Osteocyte (in vitro differentiated cells): ENCODE measurements around the gene SYNRG. TPM values are rescaled to one million over a fixed set of nuclear protein-coding genes. Genes with fewer than 3 reads are reported as not detected.

ENCODE experiments used
- DNase-seq: peaks from one replicate; pipeline ENCODE4 v3.0.0; 2021; ENCODE audit warnings: mixed read lengths; ENCODE audit not compliant: unreplicated experiment; ENCODE audit errors: extremely low spot score
- H3K27ac Mint-ChIP-seq: one replicate; pipeline ENCODE4 v1.8.0; 2021; ENCODE audit warnings: mild to moderate bottlenecking, mixed read lengths; ENCODE audit not compliant: unreplicated experiment
- H3K27me3 Mint-ChIP-seq: one replicate; pipeline ENCODE4 v1.8.0; 2021; ENCODE audit warnings: mixed read lengths; ENCODE audit not compliant: unreplicated experiment
- H3K36me3 Mint-ChIP-seq: one replicate; pipeline ENCODE4 v1.8.0; 2021; ENCODE audit warnings: mixed read lengths; ENCODE audit not compliant: unreplicated experiment
- H3K4me1 Mint-ChIP-seq: one replicate; pipeline ENCODE4 v1.8.0; 2021; ENCODE audit warnings: mixed read lengths; ENCODE audit not compliant: unreplicated experiment
- H3K4me3 Mint-ChIP-seq: one replicate; pipeline ENCODE4 v1.8.0; 2021; ENCODE audit warnings: mild to moderate bottlenecking, moderate library complexity, mixed read lengths; ENCODE audit not compliant: unreplicated experiment
- H3K9me3 Mint-ChIP-seq: one replicate; pipeline ENCODE4 v1.8.0; 2021; ENCODE audit warnings: mixed read lengths; ENCODE audit not compliant: unreplicated experiment
- total RNA-seq: library from RNA; stranded (reverse); gene quantifications from 2 replicates; pipeline ENCODE4 v1.2.1, GENCODE V29; 2021
- TF ChIP-seq, protein P1 (sequence below): fragments of 200-600 bp; sonication (generic); IDR thresholded peaks from 2 replicates; pipeline ENCODE4 v1.5.0; 2021; ENCODE audit warnings: antibody characterized with exemption, mild to moderate bottlenecking, moderate library complexity

Gene SYNRG
- total RNA-seq, 1 donor from 2014 or later = 51.9 TPM

DNA sequence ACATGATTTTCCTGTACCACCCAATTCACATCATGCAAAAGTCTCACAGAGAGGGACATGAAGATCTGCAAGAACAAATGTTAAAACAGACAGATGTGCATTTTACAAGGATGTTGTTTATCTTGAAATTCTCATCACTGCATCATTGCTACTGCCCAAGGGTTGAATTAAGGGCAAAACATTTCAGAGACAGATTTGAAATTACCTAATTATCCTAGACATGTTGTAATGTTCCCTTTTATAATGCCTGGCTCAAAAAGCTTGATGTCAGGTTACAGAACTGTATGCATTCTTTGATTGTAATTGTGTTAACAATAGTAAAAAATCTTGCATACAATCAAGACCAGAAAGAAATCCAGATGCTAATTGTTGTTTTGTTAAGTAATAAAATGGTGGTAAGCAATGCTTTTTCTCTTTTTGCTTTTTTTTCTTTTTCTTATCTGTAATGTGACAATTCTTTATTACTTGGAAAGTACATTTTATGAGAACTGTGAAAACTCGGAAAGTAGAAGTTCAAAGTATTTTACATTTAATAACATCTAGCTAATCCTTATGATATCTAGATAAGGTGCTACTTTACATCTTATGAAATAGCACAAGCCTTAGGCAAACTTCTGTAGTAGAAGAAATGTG, 123.2 kb downstream of the SYNRG start:
- H3K27ac Mint-ChIP-seq = no peak overlapping the region
- no peaks in the 10 kb centered on the region for H3K36me3 Mint-ChIP-seq
- H3K27me3 Mint-ChIP-seq = no peaks in the 10 kb centered on the region
- DNase-seq = no peak
- TF ChIP-seq, protein P1, sequence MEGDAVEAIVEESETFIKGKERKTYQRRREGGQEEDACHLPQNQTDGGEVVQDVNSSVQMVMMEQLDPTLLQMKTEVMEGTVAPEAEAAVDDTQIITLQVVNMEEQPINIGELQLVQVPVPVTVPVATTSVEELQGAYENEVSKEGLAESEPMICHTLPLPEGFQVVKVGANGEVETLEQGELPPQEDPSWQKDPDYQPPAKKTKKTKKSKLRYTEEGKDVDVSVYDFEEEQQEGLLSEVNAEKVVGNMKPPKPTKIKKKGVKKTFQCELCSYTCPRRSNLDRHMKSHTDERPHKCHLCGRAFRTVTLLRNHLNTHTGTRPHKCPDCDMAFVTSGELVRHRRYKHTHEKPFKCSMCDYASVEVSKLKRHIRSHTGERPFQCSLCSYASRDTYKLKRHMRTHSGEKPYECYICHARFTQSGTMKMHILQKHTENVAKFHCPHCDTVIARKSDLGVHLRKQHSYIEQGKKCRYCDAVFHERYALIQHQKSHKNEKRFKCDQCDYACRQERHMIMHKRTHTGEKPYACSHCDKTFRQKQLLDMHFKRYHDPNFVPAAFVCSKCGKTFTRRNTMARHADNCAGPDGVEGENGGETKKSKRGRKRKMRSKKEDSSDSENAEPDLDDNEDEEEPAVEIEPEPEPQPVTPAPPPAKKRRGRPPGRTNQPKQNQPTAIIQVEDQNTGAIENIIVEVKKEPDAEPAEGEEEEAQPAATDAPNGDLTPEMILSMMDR = no peak
- H3K4me3 Mint-ChIP-seq = no peak overlapping the region
- H3K4me1 Mint-ChIP-seq = peaks cover 40% of the 10 kb centered on the region
- no peaks in the 10 kb centered on the region for H3K9me3 Mint-ChIP-seq

DNA sequence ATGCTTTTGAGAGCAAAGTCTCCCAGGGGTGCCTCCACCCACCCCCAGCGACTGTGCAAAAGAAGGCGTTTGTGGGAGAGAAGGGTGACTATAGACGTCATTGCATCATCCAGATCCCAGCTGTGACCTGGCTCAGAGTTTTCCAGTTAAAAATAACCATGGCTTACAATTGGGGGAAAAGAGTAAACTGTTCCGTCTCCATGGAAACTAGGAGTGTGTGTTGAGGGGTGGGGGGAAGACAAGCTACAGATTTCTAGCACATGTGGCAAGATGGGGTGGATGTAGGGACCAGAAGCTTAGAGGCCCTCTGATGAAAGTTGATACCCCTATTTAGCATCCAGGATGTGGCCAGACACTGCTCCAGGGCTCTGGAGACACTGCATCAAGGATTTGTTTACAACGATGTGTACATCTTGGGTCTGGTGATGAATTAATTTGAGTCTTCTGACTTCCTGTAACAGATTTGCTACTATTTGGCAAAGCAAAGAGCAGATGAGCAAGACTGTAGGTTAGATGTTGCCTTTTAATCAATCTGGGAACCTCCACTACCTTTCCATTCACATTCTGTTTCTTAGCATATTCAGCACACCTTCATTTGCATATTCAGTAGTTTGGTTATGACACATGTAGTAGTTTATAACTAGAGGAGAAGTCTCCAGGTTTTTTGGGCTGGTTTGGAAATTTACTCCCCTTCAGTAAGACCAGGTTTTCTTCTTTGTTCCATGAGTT, 125.7 kb downstream of the SYNRG start:
- peak overlapping the region; percentile 70 for H3K27ac Mint-ChIP-seq
- TF ChIP-seq, protein P1 = no peak
- no peaks in the 10 kb centered on the region for H3K9me3 Mint-ChIP-seq
- no peak overlapping the region for H3K4me3 Mint-ChIP-seq
- no peak for DNase-seq
- no peaks in the 10 kb centered on the region for H3K27me3 Mint-ChIP-seq
- H3K36me3 Mint-ChIP-seq = peaks cover 14% of the 10 kb centered on the region
- peaks cover 25% of the 10 kb centered on the region for H3K4me1 Mint-ChIP-seq

DNA sequence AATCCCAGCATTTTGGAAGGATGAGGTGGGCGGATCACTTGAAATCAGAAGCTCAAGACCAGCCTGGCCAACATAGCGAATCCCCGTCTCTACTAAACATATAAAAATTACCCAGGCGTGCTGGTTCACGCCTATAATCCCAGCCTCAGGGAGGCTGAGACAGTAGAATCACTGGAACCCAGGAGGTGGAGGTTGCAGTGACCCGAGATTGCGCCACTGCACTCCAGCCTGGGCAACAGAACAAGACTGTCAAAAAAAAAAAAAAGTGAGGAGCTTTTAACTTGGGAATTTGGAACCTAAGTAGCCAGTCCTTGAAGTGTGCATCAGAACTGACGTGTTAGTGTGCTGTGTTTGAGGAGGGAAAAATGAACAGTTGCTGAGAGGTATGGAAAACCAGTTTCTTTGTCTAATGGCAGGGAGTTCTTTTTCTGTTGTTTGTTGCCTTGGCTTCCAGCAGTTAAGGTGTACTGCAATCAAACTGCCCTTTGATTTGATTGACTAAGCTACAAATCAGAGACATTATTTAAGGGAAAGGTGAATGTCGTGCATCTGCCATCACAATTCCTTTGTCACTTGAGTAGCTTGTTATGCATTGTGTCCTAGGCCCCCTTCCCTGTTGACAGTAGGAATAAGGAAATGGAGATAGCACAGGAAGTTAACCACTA, 128.1 kb downstream of the SYNRG start:
- TF ChIP-seq, protein P1 = no peak
- H3K4me1 Mint-ChIP-seq = peaks cover 27% of the 10 kb centered on the region
- no peaks in the 10 kb centered on the region for H3K27me3 Mint-ChIP-seq
- no peaks in the 10 kb centered on the region for H3K9me3 Mint-ChIP-seq
- H3K27ac Mint-ChIP-seq = no peak overlapping the region
- no peak overlapping the region for H3K4me3 Mint-ChIP-seq
- H3K36me3 Mint-ChIP-seq = peaks cover 26% of the 10 kb centered on the region
- DNase-seq = no peak

DNA sequence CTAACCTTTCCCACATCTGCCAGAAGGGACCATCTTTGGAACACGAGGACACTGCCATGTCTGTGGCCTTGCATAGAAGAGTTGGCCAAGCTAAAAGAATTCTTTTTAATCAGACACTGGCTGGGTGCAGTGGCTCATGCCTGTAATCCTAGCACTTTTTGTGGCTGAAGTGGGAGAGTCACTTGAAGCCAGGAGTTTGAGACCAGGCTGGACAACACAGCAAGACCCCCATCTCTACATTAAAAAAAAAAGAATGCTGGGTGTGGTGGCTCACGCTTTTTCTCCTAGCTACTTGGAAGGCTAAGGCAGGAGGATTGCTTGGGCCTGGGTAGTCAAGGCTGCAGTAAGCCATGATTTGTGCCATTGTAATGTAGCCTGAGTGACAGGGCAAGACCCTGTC, 128.8 kb downstream of the SYNRG start:
- Mint-ChIP-seq H3K27ac (no peak overlapping the region), H3K27me3 (no peaks in the 10 kb centered on the region), H3K4me1 (peaks cover 34% of the 10 kb centered on the region), H3K36me3 (peaks cover 32% of the 10 kb centered on the region), H3K9me3 (no peaks in the 10 kb centered on the region), H3K4me3 (no peak overlapping the region)
- TF ChIP-seq, protein P1 = no peak
- no peak for DNase-seq

DNA sequence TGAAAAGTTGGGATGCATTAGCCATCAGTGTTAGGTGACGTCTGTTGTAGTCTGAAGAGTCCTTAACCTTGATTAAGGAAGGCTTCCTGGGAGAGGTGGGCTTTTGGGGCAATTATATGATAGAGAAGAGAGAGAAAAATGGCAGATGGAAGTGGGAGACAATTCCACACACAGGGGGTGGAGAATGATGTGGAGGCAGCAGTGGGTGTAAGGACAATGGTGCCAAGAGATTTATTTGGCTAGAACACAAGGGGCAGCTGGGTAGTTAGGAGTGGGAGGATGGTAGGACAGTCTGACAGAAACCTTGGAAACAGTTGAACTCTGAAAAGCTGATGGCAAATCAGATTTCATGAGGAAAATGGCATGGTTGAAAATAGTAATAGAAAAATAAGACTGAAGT, 130.2 kb downstream of the SYNRG start:
- Mint-ChIP-seq H3K27ac (peak overlapping the region; percentile 10), H3K36me3 (peaks cover 35% of the 10 kb centered on the region), H3K4me1 (peaks cover 35% of the 10 kb centered on the region), H3K9me3 (no peaks in the 10 kb centered on the region), H3K27me3 (no peaks in the 10 kb centered on the region), H3K4me3 (no peak overlapping the region)
- TF ChIP-seq, protein P1 = no peak
- DNase-seq = no peak
